ENCODE measurements around the gene RRAGC. TPM values are rescaled to one million over a fixed set of nuclear protein-coding genes. Genes with fewer than 3 reads are reported as not detected.

RRAGC gene
- total and polyA plus RNA-seq, 2 experiments from 2014 or later: 9.3 to 12.8 TPM

GRCh38 chr1:38814984-38815464, 44.5 kb downstream of the RRAGC start (continued):
- TF ChIP-seq, protein P1, sequence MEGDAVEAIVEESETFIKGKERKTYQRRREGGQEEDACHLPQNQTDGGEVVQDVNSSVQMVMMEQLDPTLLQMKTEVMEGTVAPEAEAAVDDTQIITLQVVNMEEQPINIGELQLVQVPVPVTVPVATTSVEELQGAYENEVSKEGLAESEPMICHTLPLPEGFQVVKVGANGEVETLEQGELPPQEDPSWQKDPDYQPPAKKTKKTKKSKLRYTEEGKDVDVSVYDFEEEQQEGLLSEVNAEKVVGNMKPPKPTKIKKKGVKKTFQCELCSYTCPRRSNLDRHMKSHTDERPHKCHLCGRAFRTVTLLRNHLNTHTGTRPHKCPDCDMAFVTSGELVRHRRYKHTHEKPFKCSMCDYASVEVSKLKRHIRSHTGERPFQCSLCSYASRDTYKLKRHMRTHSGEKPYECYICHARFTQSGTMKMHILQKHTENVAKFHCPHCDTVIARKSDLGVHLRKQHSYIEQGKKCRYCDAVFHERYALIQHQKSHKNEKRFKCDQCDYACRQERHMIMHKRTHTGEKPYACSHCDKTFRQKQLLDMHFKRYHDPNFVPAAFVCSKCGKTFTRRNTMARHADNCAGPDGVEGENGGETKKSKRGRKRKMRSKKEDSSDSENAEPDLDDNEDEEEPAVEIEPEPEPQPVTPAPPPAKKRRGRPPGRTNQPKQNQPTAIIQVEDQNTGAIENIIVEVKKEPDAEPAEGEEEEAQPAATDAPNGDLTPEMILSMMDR (conservative IDR thresholded peaks at IDR 0.05; ENCODE audit: low read depth in 2 of 2): no peak
- no peak for TF ChIP-seq ZNF114 (CRISPR knock-in tag; IDR thresholded peaks at IDR 0.05)
- TF ChIP-seq POLR2AphosphoS5 (IDR thresholded peaks at IDR 0.05; ENCODE audit: low read depth): no peak

DNA sequence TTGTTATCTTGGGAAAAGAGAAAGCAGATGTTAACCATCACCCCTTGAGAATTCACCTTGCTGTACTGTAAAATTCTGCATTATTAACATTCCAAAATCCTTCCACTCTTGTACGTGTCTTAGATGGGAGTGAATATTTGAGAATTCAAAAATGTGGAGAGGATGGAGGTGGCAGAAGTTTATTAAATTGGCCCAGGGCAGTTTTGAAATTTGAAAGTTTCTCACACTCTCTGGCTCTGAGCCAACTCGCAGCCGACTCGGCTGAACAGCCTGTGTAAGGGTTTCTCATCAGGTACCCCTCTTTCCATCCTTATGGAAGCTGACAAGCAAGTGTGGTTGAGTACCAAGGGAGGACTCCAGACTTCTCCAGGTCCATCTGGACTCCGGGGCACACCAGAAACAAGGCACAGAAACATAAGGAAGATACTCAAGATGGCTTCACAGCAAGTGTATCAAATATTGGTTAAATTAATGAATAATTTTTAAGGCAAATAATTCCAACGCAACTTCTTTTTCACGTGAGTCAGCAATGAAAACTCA, 45.1 kb downstream of the RRAGC start:
- Histone ChIP-seq H3K4me3 (no peak overlapping the region), H3K27ac (ENCODE audit: low read depth) (no peak overlapping the region), H3K79me2 (replicated peaks; ENCODE audit: insufficient read depth) (no peaks in the 10 kb centered on the region), H3K27me3 (ENCODE audit: insufficient read depth) (peaks cover 60% of the 10 kb centered on the region), H3K4me1 (ENCODE audit: insufficient read depth) (peaks cover 32% of the 10 kb centered on the region), H3K4me2 (no peak overlapping the region), H3F3A (replicated peaks; ENCODE audit: low read depth) (no peaks in the 10 kb centered on the region), H3K9me2 (ENCODE audit: insufficient read depth) (no peaks in the 10 kb centered on the region), H2AFZ (no peak overlapping the region; the same call in 1 of the 2 replicates), H3K36me3 (ENCODE audit: insufficient read depth) (no peaks in the 10 kb centered on the region), H4K20me1 (replicated peaks; ENCODE audit: insufficient read depth) (no peaks in the 10 kb centered on the region)
- Mint-ChIP-seq H3K4me1 (peaks cover 31% of the 10 kb centered on the region), H3K9me3 (peaks cover 12% of the 10 kb centered on the region; the same call in 2 of the 3 replicates), H3K4me3 (no peak overlapping the region), H3K27me3 (ENCODE audit: insufficient read depth, low read depth, poor library complexity) (peaks cover 25% of the 10 kb centered on the region), H3K27ac (no peak overlapping the region), H3K36me3 (ENCODE audit: low read depth) (peaks cover 7% of the 10 kb centered on the region; the same call in 2 of the 3 replicates)
- no peak for ATAC-seq
- DNase-seq (ENCODE audit: low spot score): no peak
- no peak for TF ChIP-seq EZH2phosphoT487 (IDR thresholded peaks at IDR 0.05; ENCODE audit: unreplicated experiment)
- no peak for TF ChIP-seq ZNF462 (CRISPR knock-in tag; IDR thresholded peaks at IDR 0.05)
- TF ChIP-seq ETS1 (IDR thresholded peaks at IDR 0.05): no peak
- TF ChIP-seq NANOG (IDR thresholded peaks at IDR 0.05; ENCODE audit: borderline replicate concordance): no peak
- TF ChIP-seq CREB1 (CRISPR knock-in tag; IDR thresholded peaks at IDR 0.05; ENCODE audit: low read depth): no peak
- TF ChIP-seq, protein P2, sequence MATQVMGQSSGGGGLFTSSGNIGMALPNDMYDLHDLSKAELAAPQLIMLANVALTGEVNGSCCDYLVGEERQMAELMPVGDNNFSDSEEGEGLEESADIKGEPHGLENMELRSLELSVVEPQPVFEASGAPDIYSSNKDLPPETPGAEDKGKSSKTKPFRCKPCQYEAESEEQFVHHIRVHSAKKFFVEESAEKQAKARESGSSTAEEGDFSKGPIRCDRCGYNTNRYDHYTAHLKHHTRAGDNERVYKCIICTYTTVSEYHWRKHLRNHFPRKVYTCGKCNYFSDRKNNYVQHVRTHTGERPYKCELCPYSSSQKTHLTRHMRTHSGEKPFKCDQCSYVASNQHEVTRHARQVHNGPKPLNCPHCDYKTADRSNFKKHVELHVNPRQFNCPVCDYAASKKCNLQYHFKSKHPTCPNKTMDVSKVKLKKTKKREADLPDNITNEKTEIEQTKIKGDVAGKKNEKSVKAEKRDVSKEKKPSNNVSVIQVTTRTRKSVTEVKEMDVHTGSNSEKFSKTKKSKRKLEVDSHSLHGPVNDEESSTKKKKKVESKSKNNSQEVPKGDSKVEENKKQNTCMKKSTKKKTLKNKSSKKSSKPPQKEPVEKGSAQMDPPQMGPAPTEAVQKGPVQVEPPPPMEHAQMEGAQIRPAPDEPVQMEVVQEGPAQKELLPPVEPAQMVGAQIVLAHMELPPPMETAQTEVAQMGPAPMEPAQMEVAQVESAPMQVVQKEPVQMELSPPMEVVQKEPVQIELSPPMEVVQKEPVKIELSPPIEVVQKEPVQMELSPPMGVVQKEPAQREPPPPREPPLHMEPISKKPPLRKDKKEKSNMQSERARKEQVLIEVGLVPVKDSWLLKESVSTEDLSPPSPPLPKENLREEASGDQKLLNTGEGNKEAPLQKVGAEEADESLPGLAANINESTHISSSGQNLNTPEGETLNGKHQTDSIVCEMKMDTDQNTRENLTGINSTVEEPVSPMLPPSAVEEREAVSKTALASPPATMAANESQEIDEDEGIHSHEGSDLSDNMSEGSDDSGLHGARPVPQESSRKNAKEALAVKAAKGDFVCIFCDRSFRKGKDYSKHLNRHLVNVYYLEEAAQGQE (IDR thresholded peaks at IDR 0.05; ENCODE audit: unreplicated experiment): no peak
- no peak for TF ChIP-seq POLR2AphosphoS5 (IDR thresholded peaks at IDR 0.05; ENCODE audit: low read depth)
- no peak for TF ChIP-seq STAT1 (IDR thresholded peaks at IDR 0.05; ENCODE audit: unreplicated experiment)
- TF ChIP-seq ZNF114 (CRISPR knock-in tag; IDR thresholded peaks at IDR 0.05): no peak
- no peak for TF ChIP-seq JUNB (IDR thresholded peaks at IDR 0.05; ENCODE audit: unreplicated experiment)
- TF ChIP-seq EZH2 (IDR thresholded peaks at IDR 0.05; ENCODE audit: low read depth, unreplicated experiment): no peak
